ENCODE data around the gene LTC4S.

The LTC4S gene

GRCh38 chr5:179769271-179769670 is 24.5 kb upstream of the LTC4S start:
- DNase-seq (ENCODE audit: extremely low spot score), result no peak
- POLR2A ChIA-PET, result no interaction called here
- CTCF ChIA-PET, result no interaction called here
- TF ChIP-seq TARDBP (IDR thresholded peaks at IDR 0.05) (no peak), FOXA1 (IDR thresholded peaks at IDR 0.05) (no peak), SP1 (IDR thresholded peaks at IDR 0.05) (no peak), ELF4 (IDR thresholded peaks at IDR 0.05) (no peak), LEF1 (IDR thresholded peaks at IDR 0.05; ENCODE audit: borderline replicate concordance) (no peak), NFRKB (IDR thresholded peaks at IDR 0.05) (no peak), CTBP1 (IDR thresholded peaks at IDR 0.05; ENCODE audit: borderline replicate concordance) (no peak), FOXK2 (IDR thresholded peaks at IDR 0.05) (no peak), ARNT (IDR thresholded peaks at IDR 0.05) (no peak), SUZ12 (IDR thresholded peaks at IDR 0.05) (no peak), L3MBTL2 (conservative IDR thresholded peaks at IDR 0.05) (no peak), BHLHE40 (IDR thresholded peaks at IDR 0.05; ENCODE audit: borderline replicate concordance) (no peak), FOXM1 (IDR thresholded peaks at IDR 0.05; ENCODE audit: borderline replicate concordance) (no peak), HDGF (IDR thresholded peaks at IDR 0.05; ENCODE audit: borderline replicate concordance) (no peak), PKNOX1 (IDR thresholded peaks at IDR 0.05) (no peak), ZNF384 (IDR thresholded peaks at IDR 0.05) (no peak)

- POLR2A ChIA-PET, result no interaction called here
- CTCF ChIA-PET, result no interaction called here
- no peak for DNase-seq (ENCODE audit: extremely low spot score)
- TF ChIP-seq SP1 (IDR thresholded peaks at IDR 0.05) (no peak), ZNF384 (IDR thresholded peaks at IDR 0.05) (no peak), L3MBTL2 (conservative IDR thresholded peaks at IDR 0.05) (no peak), BHLHE40 (IDR thresholded peaks at IDR 0.05; ENCODE audit: borderline replicate concordance) (no peak), FOXK2 (IDR thresholded peaks at IDR 0.05) (no peak), CTBP1 (IDR thresholded peaks at IDR 0.05; ENCODE audit: borderline replicate concordance) (no peak), PKNOX1 (IDR thresholded peaks at IDR 0.05) (no peak)
Observed at GRCh38 chr5:179769796-179770195, 24.0 kb upstream of the LTC4S start.

- TF ChIP-seq L3MBTL2 (conservative IDR thresholded peaks at IDR 0.05) (no peak), FOXK2 (IDR thresholded peaks at IDR 0.05) (no peak)
- ChIA-PET POLR2A (interaction anchor here (0.8 kb wide), 1 partner anchor 148 kb away, joined by 3 read pairs; the partner anchor contains the start of gene HNRNPH1), CTCF (no interaction called here)
- DNase-seq (ENCODE audit: extremely low spot score), result no peak
Observed at GRCh38 chr5:179771311-179771895, 22.4 kb upstream of the LTC4S start.

GRCh38 chr5:179772351-179772750 is 21.4 kb upstream of the LTC4S start:
- DNase-seq (ENCODE audit: extremely low spot score), result no peak
- CTCF ChIA-PET, result no interaction called here
- POLR2A ChIA-PET, result no interaction called here
- TF ChIP-seq FOXA1 (IDR thresholded peaks at IDR 0.05) (no peak), PKNOX1 (IDR thresholded peaks at IDR 0.05) (no peak), SUZ12 (IDR thresholded peaks at IDR 0.05) (no peak), FOXK2 (IDR thresholded peaks at IDR 0.05) (no peak), ELF4 (IDR thresholded peaks at IDR 0.05) (no peak), ARNT (IDR thresholded peaks at IDR 0.05) (no peak)

GRCh38 chr5:179773686-179774040 is 20.1 kb upstream of the LTC4S start:
- CTCF ChIA-PET, result no interaction called here
- DNase-seq (ENCODE audit: extremely low spot score), result no peak
- POLR2A ChIA-PET, result no interaction called here
- TF ChIP-seq NFRKB (IDR thresholded peaks at IDR 0.05), result no peak
- no peak for TF ChIP-seq ARNT (IDR thresholded peaks at IDR 0.05)
- no peak for TF ChIP-seq L3MBTL2 (conservative IDR thresholded peaks at IDR 0.05)
- TF ChIP-seq ELF4 (IDR thresholded peaks at IDR 0.05), result no peak
- no peak for TF ChIP-seq BHLHE40 (IDR thresholded peaks at IDR 0.05; ENCODE audit: borderline replicate concordance)
- TF ChIP-seq TARDBP (IDR thresholded peaks at IDR 0.05), result no peak
- TF ChIP-seq FOXA1 (IDR thresholded peaks at IDR 0.05), result no peak
- TF ChIP-seq ZNF384 (IDR thresholded peaks at IDR 0.05), result no peak
- TF ChIP-seq FOXK2 (IDR thresholded peaks at IDR 0.05), result no peak
- no peak for TF ChIP-seq HDGF (IDR thresholded peaks at IDR 0.05; ENCODE audit: borderline replicate concordance)
- TF ChIP-seq LEF1 (IDR thresholded peaks at IDR 0.05; ENCODE audit: borderline replicate concordance), result no peak
- TF ChIP-seq PKNOX1 (IDR thresholded peaks at IDR 0.05), result no peak
- TF ChIP-seq CTBP1 (IDR thresholded peaks at IDR 0.05; ENCODE audit: borderline replicate concordance), result no peak
- no peak for TF ChIP-seq SP1 (IDR thresholded peaks at IDR 0.05)

- POLR2A ChIA-PET, result no interaction called here
- CTCF ChIA-PET, result no interaction called here
- TF ChIP-seq ELF4 (IDR thresholded peaks at IDR 0.05) (no peak), FOXK2 (IDR thresholded peaks at IDR 0.05) (no peak), LEF1 (IDR thresholded peaks at IDR 0.05; ENCODE audit: borderline replicate concordance) (no peak), ARNT (IDR thresholded peaks at IDR 0.05) (no peak), PKNOX1 (IDR thresholded peaks at IDR 0.05) (no peak)
- no peak for DNase-seq (ENCODE audit: extremely low spot score)
Observed at GRCh38 chr5:179774442-179774841, 19.3 kb upstream of the LTC4S start.

Measured in HEK293T (cell line).